ENCODE data around the gene LAMA5.

The LAMA5 gene

DNA sequence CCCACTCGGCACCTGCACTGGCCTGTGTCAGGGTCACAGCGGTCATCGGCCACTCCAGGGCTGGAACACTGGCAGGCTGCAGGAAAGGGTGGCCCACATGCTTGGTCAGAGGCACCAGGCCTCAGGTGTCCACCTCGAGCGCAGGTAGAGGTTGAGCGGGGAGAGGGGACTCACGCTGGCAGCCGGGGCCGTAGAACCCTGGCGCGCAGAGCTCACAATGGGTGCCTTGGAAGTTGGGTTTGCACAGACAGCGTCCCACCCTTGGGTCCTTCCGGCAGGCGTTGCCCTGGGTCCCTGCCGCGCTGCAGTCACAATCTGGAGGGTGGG is 28.9 kb downstream of the LAMA5 start:
- H3K4me3 ChIP-seq (ENCODE audit: low read length): no peak overlapping the region
- TF ChIP-seq, protein P1, sequence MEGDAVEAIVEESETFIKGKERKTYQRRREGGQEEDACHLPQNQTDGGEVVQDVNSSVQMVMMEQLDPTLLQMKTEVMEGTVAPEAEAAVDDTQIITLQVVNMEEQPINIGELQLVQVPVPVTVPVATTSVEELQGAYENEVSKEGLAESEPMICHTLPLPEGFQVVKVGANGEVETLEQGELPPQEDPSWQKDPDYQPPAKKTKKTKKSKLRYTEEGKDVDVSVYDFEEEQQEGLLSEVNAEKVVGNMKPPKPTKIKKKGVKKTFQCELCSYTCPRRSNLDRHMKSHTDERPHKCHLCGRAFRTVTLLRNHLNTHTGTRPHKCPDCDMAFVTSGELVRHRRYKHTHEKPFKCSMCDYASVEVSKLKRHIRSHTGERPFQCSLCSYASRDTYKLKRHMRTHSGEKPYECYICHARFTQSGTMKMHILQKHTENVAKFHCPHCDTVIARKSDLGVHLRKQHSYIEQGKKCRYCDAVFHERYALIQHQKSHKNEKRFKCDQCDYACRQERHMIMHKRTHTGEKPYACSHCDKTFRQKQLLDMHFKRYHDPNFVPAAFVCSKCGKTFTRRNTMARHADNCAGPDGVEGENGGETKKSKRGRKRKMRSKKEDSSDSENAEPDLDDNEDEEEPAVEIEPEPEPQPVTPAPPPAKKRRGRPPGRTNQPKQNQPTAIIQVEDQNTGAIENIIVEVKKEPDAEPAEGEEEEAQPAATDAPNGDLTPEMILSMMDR (IDR thresholded peaks at IDR 0.05; ENCODE audit: insufficient read depth, low read depth, low read length, missing control alignments): no peak
- no peak for DNase-seq (ENCODE audit: low read depth)

DNA sequence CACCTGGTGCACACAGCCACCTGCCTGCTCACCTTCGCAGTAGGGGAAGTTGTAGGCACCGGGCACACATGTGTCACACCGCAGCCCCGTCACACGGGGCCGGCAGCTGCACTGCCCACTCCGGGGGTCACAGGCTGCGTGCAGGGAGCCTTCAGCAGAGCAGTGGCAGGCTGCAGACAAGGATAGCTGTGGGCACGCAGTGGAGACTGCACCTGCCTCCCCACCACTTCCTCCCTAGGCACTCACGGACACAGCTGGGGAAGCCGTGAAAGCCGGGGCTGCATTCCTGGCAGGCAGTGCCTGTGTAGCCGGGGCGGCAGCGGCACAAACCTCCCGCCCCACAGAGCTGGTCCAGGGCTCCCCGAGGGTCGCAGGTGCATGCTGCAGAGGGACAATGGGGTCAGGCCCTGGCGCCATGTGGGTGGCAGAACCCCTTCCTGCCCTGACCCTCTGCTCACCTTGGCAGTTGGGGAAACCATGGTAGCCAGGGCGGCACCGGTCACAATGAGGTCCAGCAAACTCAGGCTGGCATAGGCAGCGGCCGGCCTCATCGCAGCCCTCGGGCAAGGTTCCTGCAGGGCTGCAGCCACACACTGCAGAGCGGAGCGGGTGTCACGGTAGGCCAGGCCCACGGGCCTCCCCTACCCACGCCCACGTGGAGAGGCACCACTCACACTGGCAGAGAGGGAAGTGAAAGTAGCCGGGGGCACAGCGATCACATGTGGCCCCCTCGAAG is 29.4 kb downstream of the LAMA5 start:
- TF ChIP-seq, protein P1 (IDR thresholded peaks at IDR 0.05; ENCODE audit: insufficient read depth, low read depth, low read length, missing control alignments): no peak
- no peak overlapping the region for H3K4me3 ChIP-seq (ENCODE audit: low read length)
- DNase-seq (ENCODE audit: low read depth): no peak

DNA sequence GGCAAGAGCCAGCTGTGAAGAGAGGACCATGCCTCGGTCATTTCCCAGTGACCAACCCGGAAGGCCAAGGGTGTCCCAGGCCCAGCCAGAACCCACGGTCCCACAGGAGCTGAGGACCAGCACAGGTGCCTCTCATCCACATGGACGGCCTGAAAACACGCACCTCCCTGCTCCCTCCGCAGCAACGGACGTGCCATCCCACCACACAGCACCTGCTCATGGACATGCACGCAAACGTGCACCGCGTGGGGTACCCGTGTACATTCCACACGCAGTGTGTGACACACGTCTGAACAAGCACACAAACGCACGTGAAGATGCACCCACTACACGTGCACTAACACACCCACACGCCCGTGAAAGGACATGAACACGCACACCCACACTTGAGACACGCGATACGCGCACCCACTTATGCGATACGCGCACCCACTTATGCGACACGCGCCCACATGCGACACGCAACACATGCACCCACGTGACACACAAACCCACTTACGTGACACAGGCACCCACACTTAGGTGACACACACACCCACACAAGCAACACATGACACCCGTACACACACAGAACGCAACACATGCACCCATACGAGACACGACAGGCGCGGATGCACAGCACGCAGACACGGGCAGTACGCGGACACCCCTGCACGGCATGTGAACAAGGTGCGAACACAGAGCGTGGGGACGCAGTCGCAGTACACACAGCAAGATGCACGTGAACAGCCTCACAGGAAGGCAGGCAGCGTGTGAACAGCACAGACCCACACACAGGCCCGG is 30.1 kb downstream of the LAMA5 start:
- H3K4me3 ChIP-seq (ENCODE audit: low read length): no peak overlapping the region
- TF ChIP-seq, protein P1 (IDR thresholded peaks at IDR 0.05; ENCODE audit: insufficient read depth, low read depth, low read length, missing control alignments): no peak

DNA sequence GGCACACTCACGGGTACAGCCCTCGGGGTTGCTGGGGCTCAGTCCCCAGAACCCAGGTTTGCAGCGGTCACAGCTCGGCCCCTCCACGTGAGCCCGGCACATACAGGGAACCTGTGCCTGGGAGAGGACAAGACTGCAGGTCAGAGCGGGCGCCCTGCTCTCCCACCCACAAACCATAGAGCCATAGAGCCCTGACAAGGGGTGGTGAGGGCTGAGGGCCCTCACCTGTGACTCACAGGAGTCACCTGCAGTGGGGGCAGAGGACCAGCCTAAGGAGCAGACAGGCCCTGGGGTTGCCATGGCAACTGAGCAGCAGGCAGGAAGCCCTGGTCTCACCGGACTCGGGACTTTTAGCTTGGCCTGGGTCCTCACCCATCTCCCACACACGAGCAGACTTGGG is 30.8 kb downstream of the LAMA5 start:
- H3K4me3 ChIP-seq (ENCODE audit: low read length): no peak overlapping the region
- TF ChIP-seq, protein P1 (IDR thresholded peaks at IDR 0.05; ENCODE audit: insufficient read depth, low read depth, low read length, missing control alignments): no peak
- DNase-seq (ENCODE audit: low read depth): no peak

More for the DNA sequence above, 30.1 kb downstream of the LAMA5 start:
- no peak for DNase-seq (ENCODE audit: low read depth)

DNA sequence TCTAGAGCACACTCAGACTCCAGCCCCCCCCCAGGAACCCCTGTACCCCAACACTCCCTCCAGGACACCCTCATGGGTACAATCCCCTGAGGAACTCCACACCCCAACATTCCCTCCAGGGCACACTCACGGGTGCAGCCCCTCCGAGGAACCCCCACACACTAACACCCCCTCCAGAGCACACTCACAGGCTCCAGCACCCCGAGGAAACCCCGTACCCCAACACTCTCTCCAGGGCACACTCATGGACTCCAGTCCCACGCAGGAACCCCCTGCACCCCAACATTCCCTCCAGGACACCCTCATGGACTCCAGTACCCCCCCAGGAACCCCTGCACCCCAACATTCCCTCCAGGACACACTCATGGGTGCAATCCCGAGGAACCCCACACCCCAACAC is 31.6 kb downstream of the LAMA5 start:
- TF ChIP-seq, protein P1 (IDR thresholded peaks at IDR 0.05; ENCODE audit: insufficient read depth, low read depth, low read length, missing control alignments): no peak
- no peak overlapping the region for H3K4me3 ChIP-seq (ENCODE audit: low read length)
- DNase-seq (ENCODE audit: low read depth): no peak

DNA sequence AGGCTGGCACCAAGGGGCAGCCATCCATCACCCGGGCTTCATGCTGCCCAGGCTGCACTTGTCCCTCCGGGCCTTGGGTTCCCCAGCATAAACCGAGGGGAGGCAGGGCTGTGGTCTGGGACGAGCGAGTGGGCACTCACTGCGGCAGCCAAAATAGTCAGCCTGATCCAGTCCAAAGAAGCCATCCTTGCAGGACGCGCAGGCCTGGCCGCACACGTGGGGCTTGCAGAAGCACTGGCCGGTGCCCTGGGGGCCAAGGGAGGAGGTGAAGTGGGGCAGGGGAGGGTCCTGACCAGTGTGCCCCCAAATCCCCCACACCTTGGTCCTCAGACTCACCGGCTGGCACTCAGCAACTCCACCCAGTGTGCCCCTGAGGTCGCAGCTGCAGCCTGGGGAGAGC is 32.2 kb downstream of the LAMA5 start:
- TF ChIP-seq, protein P1 (IDR thresholded peaks at IDR 0.05; ENCODE audit: insufficient read depth, low read depth, low read length, missing control alignments): no peak
- no peak for DNase-seq (ENCODE audit: low read depth)

More for the DNA sequence above, 32.2 kb downstream of the LAMA5 start:
- no peak overlapping the region for H3K4me3 ChIP-seq (ENCODE audit: low read length)

Data from epithelial cell of esophagus (primary cell).